ENCODE data around the gene PTPN21.

GRCh38 chr14:88563845-88564244, 9.0 kb upstream of the PTPN21 start:
- no peak for TF ChIP-seq CTCF (IDR thresholded peaks at IDR 0.05)
- TF ChIP-seq POLR2A (IDR thresholded peaks at IDR 0.05; ENCODE audit: low read length), result no peak
- no peak for TF ChIP-seq EP300 (IDR thresholded peaks at IDR 0.05)
- TF ChIP-seq KDM5A (IDR thresholded peaks at IDR 0.05), result no peak
- TF ChIP-seq JUNB (IDR thresholded peaks at IDR 0.05), result no peak
- TF ChIP-seq RAD21 (conservative IDR thresholded peaks at IDR 0.05 in 1 of 2, IDR thresholded peaks at IDR 0.05 in 1 of 2), result no peak
- no peak for TF ChIP-seq SMC3 (IDR thresholded peaks at IDR 0.05)
- TF ChIP-seq CEBPB (IDR thresholded peaks at IDR 0.05), result no peak
- no peak for TF ChIP-seq RFX5 (IDR thresholded peaks at IDR 0.05)
- no peak for TF ChIP-seq MAX (IDR thresholded peaks at IDR 0.05)
